HG03196 (cell line): ENCODE data around the gene KRT35.
"Not testable (repeated sequence)": the region's sequence is repeated elsewhere in the genome, so short reads cannot be mapped to it uniquely, and the experiment has no call there.

Source experiments
- ATAC-seq: cut with Tn5 transposase; IDR thresholded peaks from one replicate; pipeline ENCODE4 v1.9.1; 2021; ENCODE audit not compliant: unreplicated experiment

KRT35 gene

DNA sequence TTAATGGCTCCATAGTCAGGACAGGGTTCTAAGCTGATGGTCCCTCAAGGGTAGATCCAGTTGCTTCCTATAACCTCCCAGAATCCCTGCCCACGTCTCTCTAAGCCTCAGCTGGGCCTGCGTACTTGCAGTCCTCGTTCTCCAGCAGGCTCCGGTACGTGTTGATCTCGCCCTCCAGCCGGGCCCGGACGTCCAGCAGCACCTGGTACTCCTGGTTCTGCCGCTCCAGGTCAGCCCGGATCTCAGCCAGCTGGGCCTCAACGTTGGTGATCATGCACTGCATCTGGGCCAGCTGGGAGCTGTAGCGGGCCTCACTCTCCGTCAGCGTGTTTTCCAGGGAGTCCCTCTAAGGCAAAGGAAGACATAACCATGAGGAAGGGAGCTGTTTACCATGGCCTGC, 18.2 kb downstream of the KRT35 start:
- ATAC-seq, result no peak

DNA sequence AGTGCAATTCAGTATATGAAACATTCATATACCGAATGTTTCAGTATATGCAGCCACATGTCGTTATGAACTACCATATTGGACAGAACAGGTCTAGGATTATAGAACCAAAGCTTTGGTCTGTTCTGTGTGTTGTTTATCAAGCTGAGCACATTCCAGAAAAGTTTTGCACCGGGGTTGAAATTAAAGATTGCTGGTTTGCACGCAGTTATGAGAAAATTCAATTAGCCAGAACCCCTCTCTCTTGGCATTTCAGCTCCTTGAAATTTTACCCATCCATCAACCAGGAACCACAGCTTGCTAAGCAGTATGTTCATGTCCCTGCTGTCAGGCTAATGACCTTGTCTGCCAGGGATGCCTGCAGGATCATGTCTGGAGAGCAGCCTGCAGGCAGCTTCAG, 23.3 kb downstream of the KRT35 start:
- no peak for ATAC-seq

- ATAC-seq, result no peak
Observed at GRCh38 chr17:41456204-41456603, 24.7 kb downstream of the KRT35 start.

DNA sequence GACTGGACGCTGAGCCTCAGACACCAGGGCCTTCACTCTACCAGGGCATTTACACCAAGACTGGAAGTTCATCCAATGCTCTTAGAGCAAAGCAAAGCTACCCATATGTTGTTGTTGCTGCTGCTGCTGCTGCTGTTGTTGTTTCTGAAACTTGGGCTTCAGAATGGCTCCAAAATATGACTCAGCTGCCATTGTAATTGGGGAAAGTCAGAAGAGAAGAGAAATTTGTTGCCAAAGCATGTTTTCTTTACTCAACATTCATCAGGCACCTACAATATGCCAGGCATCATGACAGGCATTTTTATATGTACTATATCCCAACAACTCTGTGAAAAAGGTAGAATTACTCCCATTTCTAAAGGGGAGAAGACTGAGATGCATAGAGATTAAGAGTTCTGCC, 25.7 kb downstream of the KRT35 start:
- ATAC-seq, result no peak

DNA sequence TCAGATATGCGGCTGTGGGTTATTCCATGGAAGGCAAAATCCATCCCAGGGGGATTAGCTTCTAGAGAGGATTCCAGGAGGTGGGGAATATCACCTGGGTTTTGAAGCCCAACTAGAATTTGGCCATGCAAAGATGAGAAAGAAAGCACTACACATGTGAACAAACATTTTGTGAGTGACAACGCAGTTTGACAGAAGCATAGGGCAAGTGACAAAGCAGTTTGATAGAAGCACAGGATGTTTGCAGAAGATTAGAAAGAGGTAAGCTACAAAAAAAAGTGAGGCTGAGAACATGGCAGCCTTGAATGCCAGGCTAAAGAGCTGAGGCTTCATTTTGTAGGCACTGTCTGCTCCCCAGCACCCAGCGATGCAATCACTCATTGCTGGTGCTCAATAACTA, 27.9 kb downstream of the KRT35 start:
- no peak for ATAC-seq

GRCh38 chr17:41452281-41452680, 28.7 kb downstream of the KRT35 start:
- no peak for ATAC-seq

- no peak for ATAC-seq
Observed at GRCh38 chr17:41451154-41451728, 29.7 kb downstream of the KRT35 start.

GRCh38 chr17:41449008-41449407, 31.9 kb downstream of the KRT35 start:
- ATAC-seq, result no peak

DNA sequence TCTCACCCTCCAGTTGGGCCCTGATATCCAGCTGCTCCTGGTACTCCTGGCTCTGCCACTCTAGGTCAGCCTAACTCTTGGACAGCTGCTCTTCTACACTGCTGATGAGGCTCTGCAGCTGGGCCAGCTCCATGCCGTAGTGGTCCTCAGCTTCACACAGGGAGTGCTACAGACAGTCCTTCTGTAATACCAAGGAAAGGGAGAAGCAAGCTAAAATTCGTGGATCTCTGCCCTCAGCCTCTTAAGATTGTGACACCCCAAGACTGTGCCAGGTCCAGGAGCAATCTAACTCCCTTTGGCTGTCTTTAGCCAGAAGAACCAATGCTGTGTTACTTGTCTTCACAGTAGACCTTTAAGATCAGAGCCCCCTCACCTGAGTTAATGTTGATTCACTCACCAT, 32.4 kb downstream of the KRT35 start:
- no peak for ATAC-seq

DNA sequence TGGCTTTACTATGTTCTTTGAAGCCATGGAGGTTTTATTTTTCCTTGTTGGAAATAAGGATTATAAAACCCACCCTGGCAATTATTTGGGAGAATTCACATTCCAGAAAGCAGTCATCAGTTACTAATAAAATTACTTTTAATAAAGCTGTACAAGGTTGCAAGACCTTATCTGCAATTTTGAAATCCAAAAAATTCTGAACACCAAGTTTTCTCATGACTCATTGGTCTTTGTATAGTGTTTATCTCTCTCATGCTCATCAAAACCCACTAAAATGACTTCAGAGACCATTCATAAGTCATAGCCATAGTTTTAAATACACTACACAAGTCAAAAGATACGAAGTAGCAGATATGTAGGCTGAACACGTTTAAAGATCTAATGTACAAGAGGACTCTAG, 34.1 kb downstream of the KRT35 start:
- no peak for ATAC-seq

DNA sequence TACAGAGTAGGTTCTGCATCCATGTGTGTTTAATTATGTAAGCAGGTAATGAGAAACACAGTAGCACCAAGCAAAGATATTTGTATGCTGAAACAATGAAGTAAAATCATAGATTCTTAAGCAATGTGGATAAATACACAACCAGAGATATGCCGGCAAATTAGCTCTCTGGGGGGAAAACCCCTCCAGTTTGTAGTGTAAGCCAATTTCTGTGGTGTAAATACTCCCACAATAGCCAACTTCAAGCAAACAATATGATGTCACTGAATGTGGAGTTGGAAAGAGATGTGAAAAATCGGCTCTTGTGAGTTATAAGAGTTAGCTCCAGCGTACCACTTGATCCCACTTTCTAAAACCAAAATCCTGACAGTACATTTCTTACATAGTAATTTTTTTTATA, 36.3 kb downstream of the KRT35 start:
- ATAC-seq, result no peak

DNA sequence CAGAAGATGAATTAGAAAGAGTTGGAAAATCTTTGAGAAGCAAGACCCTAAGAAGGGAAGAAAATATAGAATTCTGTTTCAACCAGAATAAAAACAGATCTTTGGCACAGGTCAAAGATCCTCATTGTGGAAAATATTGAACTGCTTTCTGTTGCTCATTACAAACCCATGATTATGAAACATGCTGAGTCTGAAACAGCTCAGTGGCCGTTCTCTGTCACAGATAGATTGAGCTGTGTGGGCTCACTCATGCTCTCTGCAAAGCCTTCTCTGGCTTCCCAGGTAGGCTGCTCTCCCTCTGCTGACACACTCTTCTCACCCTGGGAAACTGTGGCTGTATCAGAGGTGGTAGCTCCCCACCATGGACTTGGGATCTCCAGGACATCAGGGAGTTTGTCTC, 36.8 kb downstream of the KRT35 start:
- no peak for ATAC-seq

DNA sequence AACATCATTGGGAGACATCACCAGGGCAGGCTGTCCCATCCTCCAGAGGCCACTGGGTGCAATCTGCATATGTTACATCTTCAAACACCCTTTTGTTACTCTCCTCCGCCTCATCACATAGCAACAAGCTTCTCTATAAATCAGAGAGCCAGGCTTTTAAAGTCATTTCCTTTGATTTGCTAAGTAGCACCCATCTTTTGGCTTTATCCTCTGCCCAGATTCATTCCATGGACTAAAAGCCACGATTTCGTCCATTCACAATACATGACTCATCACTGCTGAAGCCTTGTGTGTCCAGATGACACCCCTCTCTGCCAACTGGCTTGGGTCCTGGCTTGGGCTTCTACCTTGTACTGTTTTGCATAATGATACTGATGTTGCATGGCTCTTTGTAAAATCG, 38.2 kb downstream of the KRT35 start:
- ATAC-seq, result no peak

DNA sequence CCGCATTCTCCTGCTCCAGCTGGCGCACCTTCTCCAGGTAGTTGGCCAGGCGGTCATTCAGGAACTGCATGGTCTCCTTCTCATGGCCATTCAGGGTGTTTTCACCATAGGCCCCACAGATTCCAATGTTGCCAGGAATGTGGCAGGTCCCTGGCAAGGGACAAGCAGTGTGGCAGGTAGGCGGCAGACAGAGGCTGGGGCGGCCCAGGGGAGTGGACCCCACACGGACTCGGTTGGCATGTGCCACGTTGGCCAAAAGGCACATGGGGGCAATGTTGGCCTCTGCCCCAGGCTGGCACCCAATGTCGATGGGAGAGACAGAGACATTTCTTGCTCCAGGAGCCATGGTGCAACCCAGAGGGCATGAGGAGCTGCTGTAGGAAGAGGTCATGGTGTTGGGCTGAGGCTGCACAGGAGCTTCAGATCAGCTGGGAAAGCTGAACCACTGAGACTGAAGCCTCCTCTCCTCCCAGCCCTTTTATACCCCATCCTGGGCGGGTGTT, 40.4 kb downstream of the KRT35 start, which contains the start of gene KRT38:
Gene KRT38, minus strand, starts transcription at position 453 of the 503 bp plus-strand sequence. Its CDS starts 62 bp downstream, at position 391.
- no peak for ATAC-seq

DNA sequence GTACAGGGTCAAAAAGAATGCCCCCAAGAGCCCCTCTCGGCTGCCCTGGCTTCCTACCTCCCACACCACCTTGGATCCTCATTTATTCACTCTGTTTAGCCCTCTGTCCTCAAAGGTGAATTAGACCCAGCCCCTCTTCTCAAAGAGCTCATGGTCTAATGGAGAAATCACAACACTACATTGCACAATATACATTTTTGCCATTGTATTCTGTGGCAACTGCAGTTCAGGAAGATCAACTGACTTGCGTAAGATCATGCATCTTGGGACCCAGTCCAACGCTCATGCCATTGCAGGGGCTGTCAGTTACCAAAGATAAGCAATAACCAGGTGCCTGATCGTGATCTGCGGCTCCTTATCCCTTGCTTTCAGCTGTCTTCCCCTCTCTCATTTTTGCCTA, 41.6 kb downstream of the KRT35 start:
- no peak for ATAC-seq

- no peak for ATAC-seq
Observed at GRCh38 chr17:41437769-41438168, 43.2 kb downstream of the KRT35 start.

- ATAC-seq, result no peak
Observed at GRCh38 chr17:41437254-41437653, 43.7 kb downstream of the KRT35 start.

- no peak for ATAC-seq
Observed at GRCh38 chr17:41434415-41434814, 46.5 kb downstream of the KRT35 start.

DNA sequence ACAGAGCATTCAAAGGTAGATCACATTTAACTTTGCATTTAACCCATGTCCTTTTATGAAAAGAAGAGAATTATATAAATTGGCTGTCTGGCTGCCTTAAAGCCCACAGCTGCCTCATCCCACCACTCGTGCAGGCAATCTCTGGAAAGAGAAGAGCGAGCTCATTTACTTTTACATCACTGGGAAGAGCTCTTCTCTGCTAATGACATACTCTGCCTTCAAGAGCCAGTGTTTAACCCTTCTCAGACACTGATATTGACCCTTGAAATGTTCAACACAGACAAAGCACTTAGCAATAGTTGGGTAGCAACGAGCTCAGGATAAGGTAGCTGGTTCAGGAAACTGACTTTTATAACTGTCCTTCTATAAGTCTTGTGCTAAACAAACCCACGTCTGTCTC, 46.9 kb downstream of the KRT35 start:
- ATAC-seq, result no peak

DNA sequence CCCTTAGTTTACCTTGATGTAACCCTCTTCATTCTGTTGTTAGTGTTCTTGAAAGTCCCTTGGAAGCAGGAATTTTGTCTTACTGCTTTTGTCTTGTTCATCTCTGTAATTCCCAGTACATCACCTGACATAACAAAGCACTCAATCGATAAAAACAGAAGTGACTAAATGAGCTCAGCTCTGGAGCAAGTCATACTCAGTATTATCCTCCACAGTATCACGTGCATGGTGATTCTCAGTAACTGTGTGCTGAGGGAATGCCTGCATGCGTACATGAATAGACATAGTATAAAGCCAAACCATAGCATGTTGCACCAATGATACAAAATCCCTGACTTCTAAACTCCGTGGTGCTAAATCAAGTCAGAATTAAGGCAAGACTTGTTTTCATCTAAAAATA, 47.4 kb downstream of the KRT35 start:
- no peak for ATAC-seq

DNA sequence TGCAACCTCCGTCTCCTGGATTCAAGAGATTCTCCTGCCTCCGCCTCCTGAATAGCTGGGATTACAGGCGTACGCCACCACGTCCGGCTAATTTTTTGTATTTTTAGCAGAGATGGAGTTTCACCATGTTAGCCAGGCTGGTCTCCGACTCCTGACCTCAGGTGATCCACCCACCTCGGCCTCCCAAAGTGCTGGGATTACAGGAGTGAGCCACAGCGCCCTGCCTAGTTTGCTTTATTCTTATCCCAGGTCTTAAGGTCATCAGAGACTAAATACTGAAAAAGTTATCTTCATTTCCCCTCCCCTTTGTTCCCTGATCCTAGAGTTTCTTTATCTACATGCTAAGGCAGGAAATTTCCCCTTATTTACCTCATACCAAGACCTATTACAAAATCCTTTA, 50.6 kb downstream of the KRT35 start:
- ATAC-seq, result not testable (repeated sequence)

DNA sequence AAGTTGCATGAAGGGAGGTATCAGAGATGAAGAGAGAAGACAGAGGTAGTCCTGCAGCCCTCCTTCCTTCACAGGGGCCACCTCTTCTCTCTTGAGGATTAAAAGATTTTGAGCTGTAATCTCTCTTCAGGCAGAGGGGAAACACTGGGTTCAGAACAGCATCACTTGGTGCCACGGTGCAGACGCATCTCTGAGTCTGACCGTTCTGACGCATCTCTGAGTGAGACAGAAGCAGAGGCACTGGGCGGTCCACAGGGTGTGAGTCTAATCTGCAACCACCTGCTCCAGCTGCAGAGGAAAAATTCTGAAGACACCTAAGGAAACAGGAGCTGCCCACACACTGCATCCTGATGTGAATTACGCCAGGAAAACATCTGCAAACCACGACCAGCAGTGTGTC, 51.3 kb downstream of the KRT35 start:
- ATAC-seq, result no peak

- ATAC-seq, result no peak
Observed at GRCh38 chr17:41428591-41429291, 52.2 kb downstream of the KRT35 start.
